GM12878 (cell line): Measurements from ENCODE around the gene B3GAT2. TPM values are rescaled to one million over a fixed set of nuclear protein-coding genes. Genes with fewer than 3 reads are reported as not detected.

Experiments used
- ATAC-seq: fragments of 200-7000 bp; cut with Tn5 transposase; 3 replicates; pipeline ENCODE4 v1.9.1; 2020; ENCODE audit warnings: mild to moderate bottlenecking, moderate library complexity
- BruUV-seq: library from RNA; stranded (reverse); fragments of 400-500 nt; replicated peaks from 2 replicates; lab custom pipeline; 2021; lab: Mats Ljungman, UMichigan
- CTCF ChIA-PET: fragments of 300-600 bp; sonication (Branson Sonifier 250); formaldehyde crosslinking; extraction: SDS; loops from one replicate; lab custom pipeline; 2021; ENCODE audit warnings: inconsistent platforms; lab: Yijun Ruan, JAX
- POLR2A ChIA-PET: fragments of 350-600 bp; formaldehyde crosslinking; extraction: SDS; loops from one replicate; lab custom pipeline; 2021; ENCODE audit warnings: inconsistent platforms; lab: Charles Lee
- RAD21 ChIA-PET: fragments of 300-600 bp; sonication (Branson Sonifier 250); formaldehyde crosslinking; loops from one replicate; lab custom pipeline; 2023; ENCODE audit warnings: antibody characterized with exemption; ENCODE audit not compliant: unreplicated experiment; lab: Charles Lee
- SMC1A ChIA-PET: fragments of 300-600 bp; sonication (Branson Sonifier 250); formaldehyde crosslinking; loops from one replicate; lab custom pipeline; 2023; ENCODE audit not compliant: unreplicated experiment, uncharacterized antibody; lab: Charles Lee
- DNase-seq: peaks from one replicate; pipeline ENCODE4 v3.0.0-alpha.2; 2011; ENCODE audit warnings: low read depth, low spot score
- FAIRE-seq: peaks from 3 replicates; lab custom pipeline; 2011; peaks lifted over from hg19 to GRCh38; lab: Jason Lieb, UNC
- H2AFZ ChIP-seq: 2 replicates; pipeline ENCODE4 v1.6.0; 2011; ENCODE audit warnings: low read depth, low read length, control low read depth; ENCODE audit not compliant: control insufficient read depth
- H3K27ac ChIP-seq: 2 replicates; pipeline ENCODE4 v1.5.1; 2011; ENCODE audit warnings: control low read depth; ENCODE audit not compliant: control insufficient read depth, insufficient read depth
- H3K27me3 ChIP-seq, 2 experiments: replicated peaks in 1 of 2; 2 replicates each; pipeline versions ENCODE4 v1.6.0 to v1.6.1; 2011; ENCODE audit warnings: low read length in 1 of 2; ENCODE audit not compliant: control insufficient read depth in 2 of 2, insufficient read depth in 2 of 2
- H3K36me3 ChIP-seq, 2 experiments: 2 replicates each; pipeline ENCODE4 v1.5.1; 2011; ENCODE audit warnings: low read length in 1 of 2; ENCODE audit not compliant: control insufficient read depth in 2 of 2, insufficient read depth in 2 of 2
- H3K4me1 ChIP-seq: 2 replicates; pipeline ENCODE4 v1.6.1; 2011; ENCODE audit warnings: mild to moderate bottlenecking, low read length, moderate library complexity, mixed read lengths; ENCODE audit not compliant: control insufficient read depth, insufficient read depth
- H3K4me2 ChIP-seq: 2 replicates; pipeline ENCODE4 v1.6.0; 2011; ENCODE audit warnings: control low read depth; ENCODE audit not compliant: control insufficient read depth, insufficient read depth
- H3K4me3 ChIP-seq: fragments of 200-600 bp; sonication (generic); 2 replicates; pipeline ENCODE4 v1.5.1; 2016
- H3K79me2 ChIP-seq: 2 replicates; pipeline ENCODE4 v1.6.0; 2011; ENCODE audit warnings: low read length; ENCODE audit not compliant: control insufficient read depth, insufficient read depth
- H3K9ac ChIP-seq: 2 replicates; pipeline ENCODE4 v1.8.0; 2011; ENCODE audit warnings: low read length, control low read depth, mixed read lengths; ENCODE audit not compliant: control insufficient read depth, insufficient read depth
- H3K9me3 ChIP-seq: replicated peaks from 3 replicates; pipeline ENCODE4 v1.5.1; 2011; ENCODE audit warnings: mild to moderate bottlenecking, low read length; ENCODE audit not compliant: control insufficient read depth, insufficient read depth
- H4K20me1 ChIP-seq: 2 replicates; pipeline ENCODE4 v1.6.0; 2011; ENCODE audit not compliant: control insufficient read depth, insufficient read depth
- CBX3 ChIP-seq: fragments of 200-600 bp; sonication (generic); IDR thresholded peaks from 2 replicates; pipeline ENCODE4 v1.6.1; 2016; ENCODE audit warnings: low read depth, borderline replicate concordance
- CHD2 ChIP-seq: IDR thresholded peaks from 2 replicates; pipeline ENCODE4 v1.6.1; 2011; ENCODE audit warnings: low read depth, low read length, improper control_type of control experiment, borderline replicate concordance
- ETV6 ChIP-seq, 2 experiments: fragments of 450-650 bp in 1 of 2; IDR thresholded peaks in 1 of 2; conservative IDR thresholded peaks in 1 of 2; 2 replicates each; pipeline ENCODE4 v1.6.1; 2014; ENCODE audit warnings: antibody characterized with exemption in 1 of 2, borderline replicate concordance in 1 of 2, low read depth in 1 of 2, mild to moderate bottlenecking in 1 of 2, moderate library complexity in 1 of 2
- PBX3 ChIP-seq: IDR thresholded peaks from 2 replicates; pipeline ENCODE4 v1.6.1; 2011; ENCODE audit warnings: mild to moderate bottlenecking, low read depth, low read length, moderate library complexity; ENCODE audit not compliant: insufficient replicate concordance
- POLR2AphosphoS5 ChIP-seq: IDR thresholded peaks from 2 replicates; pipeline ENCODE4 v1.6.1; 2011; ENCODE audit warnings: mild to moderate bottlenecking, low read length, inconsistent platforms
- STAT1 ChIP-seq: fragments of 450-650 bp; conservative IDR thresholded peaks from 2 replicates; pipeline ENCODE4 v1.6.1; 2014; ENCODE audit warnings: antibody characterized with exemption, mild to moderate bottlenecking
- TBL1XR1 ChIP-seq: IDR thresholded peaks from 2 replicates; pipeline ENCODE4 v1.6.1; 2012; ENCODE audit warnings: low read depth, low read length, improper control_type of control experiment
- TCF7 ChIP-seq: IDR thresholded peaks from 2 replicates; pipeline ENCODE4 v1.6.1; 2014; ENCODE audit warnings: antibody characterized with exemption, borderline replicate concordance
- WGBS: methylation state at CpG from one replicate; pipeline ENCODE4 v1.1.6; 2016; ENCODE audit warnings: low lambda C conversion rate; ENCODE audit not compliant: insufficient replicate concordance, insufficient coverage; ENCODE audit errors: missing lambda C conversion rate; 5-methylcytosine and 5-hydroxymethylcytosine counted together
- in situ Hi-C: fragments of 300-500 bp; cut with MboI; formaldehyde crosslinking; loops from 9 replicates; pipeline ENCODE4 v1.14.3; 2018; ENCODE audit warnings: mixed read lengths
- intact Hi-C: fragments of 100-400 bp; cut with micrococcal nuclease; formaldehyde crosslinking; loops from one replicate; pipeline ENCODE4 v1.14.2; 2022; ENCODE audit not compliant: unreplicated experiment
- polyA plus RNA-seq, 11 experiments: library from polyadenylated mRNA; depleted of rRNA in 4 of 11; unstranded in 6 of 11; stranded (reverse) in 5 of 11; fragments of >200 nt; fragmentation: Nextera tagmentation in 4 of 11; fragmentation: Illumina TruSeq in 1 of 11; extraction: Ambion mirVana in 4 of 11; extraction: Trizol in 1 of 11; gene quantifications; 1 replicate in 1 of 11; 2 replicates in 10 of 11; pipeline versions ENCODE4 v1.2.1 to v1.2.3, GENCODE V29; 2011 to 2016; ENCODE audit warnings: inconsistent platforms in 2 of 11, missing spikeins in 2 of 11, low read depth in 1 of 11
- total RNA-seq, 4 experiments: library from RNA; depleted of rRNA in 3 of 4; stranded (reverse); fragments of >200 nt in 3 of 4; fragmentation: Illumina TruSeq in 1 of 4; extraction: Trizol in 1 of 4; gene quantifications; 2 replicates each; pipeline versions ENCODE4 v1.2.1 to v1.2.3, GENCODE V29; 2013 to 2021

Gene B3GAT2
- total and polyA plus RNA-seq, 10 of the 15 experiments (the other 5 are each of a cell fraction or from before 2014, with no cell fraction given) = 0.04 to 1.2 (median 0.22) TPM; not detected in 5

GRCh38 chr6:70841112-70841511, 115.7 kb downstream of the B3GAT2 start:
- H2AFZ ChIP-seq = no peak overlapping the region
- ChIA-PET SMC1A (no interaction called here), POLR2A (no interaction called here), RAD21 (no interaction called here), CTCF (interaction anchor here (1.2 to 1.6 kb wide), 2 partner anchors 9 to 16 kb away, joined by 4 to 7 read pairs; no protein-coding TSS in a partner anchor)
- WGBS = 92% methylated on average over 8 of the region's 8 CpGs
- H3K9me3 ChIP-seq = no peaks in the 10 kb centered on the region
- ATAC-seq (no peak), DNase-seq (no peak), FAIRE-seq (peak; percentile 7)
- BruUV-seq = no TSS peak
- no peaks in the 10 kb centered on the region for H3K79me2 ChIP-seq
- no peak overlapping the region for H3K9ac ChIP-seq
- H3K27ac ChIP-seq = no peak overlapping the region
- no peaks in the 10 kb centered on the region for H4K20me1 ChIP-seq
- H3K4me3 ChIP-seq = no peak overlapping the region
- H3K4me2 ChIP-seq = no peak overlapping the region
- no peaks in the 10 kb centered on the region; a peak in 1 of 4 replicates for H3K36me3 ChIP-seq
- TF ChIP-seq CHD2 (no peak), POLR2AphosphoS5 (no peak), TBL1XR1 (no peak), PBX3 (no peak), STAT1 (no peak), TCF7 (no peak), ETV6 (conservative IDR thresholded peaks at IDR 0.05 in 1 of 2, IDR thresholded peaks at IDR 0.05 in 1 of 2; ENCODE audit: borderline replicate concordance in 1 of 2, low read depth in 1 of 2) (no peak), CBX3 (no peak)
- intact Hi-C loops = no loop called here
- H3K4me1 ChIP-seq = no peaks in the 10 kb centered on the region
- no peaks in the 10 kb centered on the region for H3K27me3 ChIP-seq
- in situ Hi-C loops = no loop called here
